Measurements from ENCODE around the gene TMEM95. TPM values are rescaled to one million over a fixed set of nuclear protein-coding genes. Genes with fewer than 3 reads are reported as not detected.

Gene TMEM95
- total and polyA plus RNA-seq, 4 donors, result not detected

GRCh38 chr17:7389924-7390910 is 35.3 kb downstream of the TMEM95 start:
- H3K27ac ChIP-seq (ENCODE audit: low read depth in 1 of 2, low read length in 2 of 2), result no peak overlapping the region

More at GRCh38 chr17:7389924-7390910, 35.3 kb downstream of the TMEM95 start:
- TF ChIP-seq EGR1 (IDR thresholded peaks at IDR 0.05; ENCODE audit: low read depth in 2 of 2) (no peak), NR2F2 (IDR thresholded peaks at IDR 0.05) (no peak), REST (IDR thresholded peaks at IDR 0.05) (no peak), ZBTB33 (IDR thresholded peaks at IDR 0.05) (no peak), RXRA (IDR thresholded peaks at IDR 0.05) (no peak), MAX (IDR thresholded peaks at IDR 0.05) (no peak), YY1 (IDR thresholded peaks at IDR 0.05) (no peak), HNF4G (IDR thresholded peaks at IDR 0.05) (no peak), TAF1 (conservative IDR thresholded peaks at IDR 0.05) (no peak), ATF3 (IDR thresholded peaks at IDR 0.05) (no peak), CTCF (IDR thresholded peaks at IDR 0.05; ENCODE audit: low read depth, low read length, missing input control) (no peak), RAD21 (IDR thresholded peaks at IDR 0.05) (no peak), JUND (IDR thresholded peaks at IDR 0.05) (no peak), GABPA (IDR thresholded peaks at IDR 0.05 in 1 of 2, conservative IDR thresholded peaks at IDR 0.05 in 1 of 2) (no peak), FOXA1 (IDR thresholded peaks at IDR 0.05) (no peak)
- peaks cover 0 to 8% (median 6%) of the 10 kb centered on the region in 4 donors for H3K36me3 ChIP-seq (ENCODE audit: control insufficient read depth in 4 of 4, insufficient read depth in 3 of 4, low read depth in 1 of 4, low read length in 3 of 4)
- H3K9me3 ChIP-seq (ENCODE audit: control insufficient read depth in 4 of 4, low read length in 3 of 4), result no peaks in the 10 kb centered on the region
- WGBS, result 91% methylated on average over 19 of the region's 19 CpGs
- no peaks in the 10 kb centered on the region for H3K27me3 ChIP-seq (ENCODE audit: control insufficient read depth in 4 of 4, insufficient read depth in 4 of 4, low read length in 3 of 4)
- H3K9ac ChIP-seq (ENCODE audit: low read depth in 1 of 2, low read length in 2 of 2), result no peak overlapping the region
- H3K4me1 ChIP-seq (ENCODE audit: control insufficient read depth in 4 of 4, insufficient read depth in 4 of 4, low read length in 3 of 4), result peaks cover 0 to 14% (median 8%) of the 10 kb centered on the region in 4 donors
- no peak for DNase-seq (ENCODE audit: low spot score)
- H3K4me3 ChIP-seq (ENCODE audit: low read depth in 1 of 3, low read length in 3 of 3), result no peak overlapping the region
